PC-3 (cell line): ENCODE results near the gene JPT2. TPM values are rescaled to one million over a fixed set of nuclear protein-coding genes. Genes with fewer than 3 reads are reported as not detected.

ENCODE experiments used
- ATAC-seq: fragments of 200-7000 bp; cut with Tn5 transposase; 2 replicates; pipeline ENCODE4 v1.9.1; 2020; ENCODE audit warnings: mild to moderate bottlenecking, moderate library complexity
- BruUV-seq: library from RNA; stranded (reverse); fragments of 400-500 nt; replicated peaks from 2 replicates; lab custom pipeline; 2021; lab: Mats Ljungman, UMichigan
- CTCF ChIA-PET: fragments of 300-600 bp; sonication (Branson Sonifier 250); formaldehyde crosslinking; loops from one replicate; lab custom pipeline; 2022; ENCODE audit warnings: antibody characterized with exemption; lab: Charles Lee
- POLR2A ChIA-PET: fragments of 300-600 bp; sonication (Branson Sonifier 250); formaldehyde crosslinking; loops from one replicate; lab custom pipeline; 2022; ENCODE audit warnings: antibody characterized with exemption; ENCODE audit not compliant: unreplicated experiment; lab: Charles Lee
- DNase-seq: peaks from one replicate; pipeline ENCODE4 v3.0.0-alpha.2; 2015
- H2AFZ ChIP-seq: fragments of 300-600 bp; sonication (generic); 2 replicates; pipeline ENCODE4 v1.6.0; 2016; ENCODE audit warnings: antibody characterized with exemption, low read length
- H3F3A ChIP-seq: fragments of 300-600 bp; sonication (generic); one replicate; pipeline ENCODE4 v1.6.0; 2017; ENCODE audit warnings: antibody characterized with exemption, low read length, control low read depth, mild to moderate bottlenecking; ENCODE audit not compliant: unreplicated experiment
- H3K27ac ChIP-seq: fragments of 300-600 bp; sonication (generic); 2 replicates; pipeline ENCODE4 v1.5.1; 2016; ENCODE audit warnings: mild to moderate bottlenecking, low read length
- H3K27me3 ChIP-seq: fragments of 300-600 bp; sonication (generic); 2 replicates; pipeline ENCODE4 v1.6.1; 2016; ENCODE audit warnings: low read length, mixed read lengths
- H3K36me3 ChIP-seq: fragments of 300-600 bp; sonication (generic); 2 replicates; pipeline ENCODE4 v1.6.1; 2016; ENCODE audit warnings: low read depth, mixed run types, low read length, mixed read lengths
- H3K4me1 ChIP-seq: fragments of 300-600 bp; sonication (generic); 2 replicates; pipeline ENCODE4 v1.5.1; 2016; ENCODE audit warnings: low read length; ENCODE audit not compliant: insufficient read depth
- H3K4me2 ChIP-seq: fragments of 300-600 bp; sonication (generic); 2 replicates; pipeline ENCODE4 v1.6.0; 2016; ENCODE audit warnings: low read length
- H3K4me3 ChIP-seq: fragments of 300-600 bp; sonication (generic); 2 replicates; pipeline ENCODE4 v1.5.1; 2016; ENCODE audit warnings: mild to moderate bottlenecking, low read length, mixed read lengths
- H3K79me2 ChIP-seq: fragments of 300-600 bp; sonication (generic); 2 replicates; pipeline ENCODE4 v1.6.1; 2017; ENCODE audit warnings: low read length, mixed read lengths
- H3K9ac ChIP-seq: fragments of 300-600 bp; sonication (generic); 2 replicates; pipeline ENCODE4 v1.6.0; 2016; ENCODE audit warnings: mild to moderate bottlenecking, low read length
- H3K9me2 ChIP-seq: fragments of 300-600 bp; sonication (generic); replicated peaks from 2 replicates; pipeline ENCODE4 v1.6.1; 2016; ENCODE audit warnings: mixed run types, low read length, mixed read lengths
- H3K9me3 ChIP-seq: fragments of 300-600 bp; sonication (generic); 2 replicates; pipeline ENCODE4 v1.6.1; 2016; ENCODE audit warnings: low read length, mixed read lengths
- H4K20me1 ChIP-seq: fragments of 300-600 bp; sonication (generic); 2 replicates; pipeline ENCODE4 v1.6.1; 2016; ENCODE audit warnings: low read length, mixed read lengths
- CTCF ChIP-seq: fragments of 300-600 bp; sonication (generic); conservative IDR thresholded peaks from 2 replicates; pipeline ENCODE4 v1.5.1; 2017; ENCODE audit warnings: antibody characterized with exemption, low read depth, mild to moderate bottlenecking, low read length
- EZH2 ChIP-seq: fragments of 300-600 bp; sonication (generic); IDR thresholded peaks from one replicate; pipeline ENCODE4 v1.6.1; 2017; ENCODE audit warnings: antibody characterized with exemption, mild to moderate bottlenecking, low read length; ENCODE audit not compliant: unreplicated experiment
- EZH2phosphoT487 ChIP-seq: fragments of 300-600 bp; sonication (generic); IDR thresholded peaks from 2 replicates; pipeline ENCODE4 v1.6.1; 2018; ENCODE audit warnings: mild to moderate bottlenecking, antibody characterized with exemption, low read length, borderline replicate concordance
- intact Hi-C: fragments of 100-400 bp; cut with micrococcal nuclease; formaldehyde crosslinking; loops from 2 replicates; pipeline ENCODE4 v1.9.0; 2023
- total RNA-seq: library from RNA; depleted of rRNA; stranded (reverse); fragments of >200 nt; gene quantifications from 2 replicates; pipeline ENCODE4 v1.2.3, GENCODE V29; 2014

JPT2 gene
- total RNA-seq, 1 experiment from 2014 or later = 85.2 TPM

GRCh38 chr16:1681032-1681431 is 3.0 kb downstream of the JPT2 start:
- peak overlapping the region; percentile 96 for H3K9ac ChIP-seq
- H3K4me2 ChIP-seq = peak overlapping the region; percentile 99
- peaks cover 19% of the 10 kb centered on the region for H3K4me1 ChIP-seq
- H3K4me3 ChIP-seq = 0 out of 2 replicates have a peak overlapping the region, but pooled peaks have one; percentile 76
- ChIA-PET CTCF (no interaction called here), POLR2A (no interaction called here)
- intact Hi-C loops = no loop called here
- H2AFZ ChIP-seq = no peak overlapping the region
- BruUV-seq = no TSS peak
- H3K36me3 ChIP-seq = peaks cover 22% of the 10 kb centered on the region
- ATAC-seq = no peak
- H4K20me1 ChIP-seq = peaks cover 9% of the 10 kb centered on the region; the same call in 1 of the 2 replicates
- no peaks in the 10 kb centered on the region for H3F3A ChIP-seq
- no peaks in the 10 kb centered on the region for H3K9me2 ChIP-seq
- H3K27ac ChIP-seq = peak overlapping the region; percentile 76; the same call in 1 of the 2 replicates
- no peaks in the 10 kb centered on the region for H3K27me3 ChIP-seq
- no peak for TF ChIP-seq EZH2
- no peak for TF ChIP-seq CTCF
- no peak for TF ChIP-seq EZH2phosphoT487
- no peak for DNase-seq
- peaks cover 78% of the 10 kb centered on the region for H3K79me2 ChIP-seq
- H3K9me3 ChIP-seq = no peaks in the 10 kb centered on the region

DNA sequence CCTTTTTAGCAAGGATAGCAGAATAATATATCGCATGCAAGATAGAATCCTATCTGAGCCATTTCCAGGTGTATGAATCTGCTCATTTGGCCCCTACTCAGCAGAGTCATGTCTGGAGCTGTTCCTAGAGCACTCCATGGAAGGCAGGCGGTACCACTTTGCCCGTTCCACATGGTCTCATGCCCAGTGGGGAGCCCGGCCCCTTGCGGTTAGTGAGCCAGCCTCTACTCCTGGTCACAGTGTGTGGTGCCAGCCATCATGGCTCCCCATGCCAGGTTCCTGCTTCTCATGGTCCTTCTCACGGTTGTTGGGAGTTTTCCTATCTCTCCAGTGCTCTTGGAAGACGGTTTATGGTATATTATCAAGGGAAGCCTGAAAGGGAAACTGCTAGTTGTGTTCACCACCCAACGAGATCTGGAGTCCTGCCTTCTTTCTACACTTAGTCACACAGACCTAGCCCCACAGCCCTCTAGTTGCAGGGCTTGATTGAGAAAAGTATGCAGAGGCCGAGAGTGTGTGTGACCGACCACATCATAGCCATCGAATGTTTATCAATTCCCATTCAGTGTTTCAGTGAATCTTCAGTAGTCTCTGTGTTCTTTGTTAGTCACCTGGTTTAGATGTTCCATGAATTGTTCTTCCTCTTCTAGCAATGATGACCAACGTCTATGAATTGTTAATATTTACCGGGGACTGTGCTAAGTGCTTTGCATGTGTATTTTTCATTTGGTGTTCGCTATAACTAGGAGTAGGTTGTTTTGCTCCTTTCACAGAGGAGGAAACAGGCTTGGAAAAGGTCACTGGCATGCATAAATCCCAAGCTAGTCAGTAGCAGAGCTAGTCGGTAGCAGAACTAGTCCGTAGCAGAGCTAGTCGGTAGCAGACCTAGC is 9.6 kb downstream of the JPT2 start:
- POLR2A ChIA-PET = no interaction called here
- H3K4me2 ChIP-seq = peak overlapping the region; percentile 75
- H3K4me1 ChIP-seq = peaks cover 64% of the 10 kb centered on the region
- peaks cover 81% of the 10 kb centered on the region for H3K79me2 ChIP-seq
- CTCF ChIA-PET = no interaction called here
- no TSS peak for BruUV-seq
- H4K20me1 ChIP-seq = no peaks in the 10 kb centered on the region
- H2AFZ ChIP-seq = no peak overlapping the region
- H3K4me3 ChIP-seq = peak overlapping the region; percentile 31
- H3K36me3 ChIP-seq = peaks cover 49% of the 10 kb centered on the region
- intact Hi-C loops = no loop called here
- peak overlapping the region; percentile 72 for H3K9ac ChIP-seq
- no peaks in the 10 kb centered on the region for H3K9me3 ChIP-seq
- H3K9me2 ChIP-seq = no peaks in the 10 kb centered on the region
- TF ChIP-seq EZH2phosphoT487 = no peak
- TF ChIP-seq EZH2 = no peak
- TF ChIP-seq CTCF = no peak
- peaks cover 24% of the 10 kb centered on the region for H3F3A ChIP-seq
- no peaks in the 10 kb centered on the region for H3K27me3 ChIP-seq
- DNase-seq (peak; percentile 52), ATAC-seq (no peak)
- H3K27ac ChIP-seq = peak overlapping the region; percentile 95
